Vagina (tissue), 2 donors: ENCODE results near the gene HIGD2B.
"Not testable (repeated sequence)": the region's sequence is repeated elsewhere in the genome, so short reads cannot be mapped to it uniquely, and the experiment has no call there.

ENCODE experiments used
- POLR2A ChIP-seq, 2 donors: fragments of 450-650 bp; IDR thresholded peaks; one replicate each; pipeline ENCODE4 v1.6.1; 2017; ENCODE audit warnings: antibody characterized with exemption in 2 of 2, mild to moderate bottlenecking in 2 of 2, moderate library complexity in 2 of 2
- POLR2AphosphoS5 ChIP-seq, 2 donors: sonication (generic); formaldehyde crosslinking; IDR thresholded peaks; one replicate each; pipeline ENCODE4 v1.9.0; 2017; ENCODE audit warnings: antibody characterized with exemption in 2 of 2, mild to moderate bottlenecking in 2 of 2, low read depth in 1 of 2; ENCODE audit not compliant: insufficient read depth in 1 of 2

- TF ChIP-seq POLR2AphosphoS5 (IDR thresholded peaks at IDR 0.05; ENCODE audit: insufficient read depth in 1 of 2, low read depth in 1 of 2); POLR2A (IDR thresholded peaks at IDR 0.05): not testable (repeated sequence)
These were observed 15.2 kb downstream of the HIGD2B start for GRCh38 chr15:72670656-72671352.
